ENCODE results near the gene RANBP3. TPM values are rescaled to one million over a fixed set of nuclear protein-coding genes. Genes with fewer than 3 reads are reported as not detected.

The RANBP3 gene
- total RNA-seq, 1 experiment from 2014 or later = 59.5 TPM

- H3K9me3 Mint-ChIP-seq (ENCODE audit: unreplicated experiment) = no peaks in the 10 kb centered on the region
- no peak overlapping the region for H3K4me3 Mint-ChIP-seq (ENCODE audit: unreplicated experiment)
- no peak overlapping the region for H3K27ac Mint-ChIP-seq (ENCODE audit: low read depth, unreplicated experiment)
- intact Hi-C loops (cut with micrococcal nuclease) = no loop called here
- ChIA-PET POLR2A (interaction anchor here (1.6 kb wide), 1 partner anchor 30 kb away, joined by 3 read pairs; no protein-coding TSS in a partner anchor), CTCF (interaction anchor here (2.8 kb wide), 1 partner anchor 70 kb away, joined by 8 read pairs; no protein-coding TSS in a partner anchor)
- H3K36me3 Mint-ChIP-seq (ENCODE audit: insufficient read depth, unreplicated experiment) = peaks cover 5% of the 10 kb centered on the region
- no peaks in the 10 kb centered on the region for H3K4me1 Mint-ChIP-seq (ENCODE audit: insufficient read depth, unreplicated experiment)
- TF ChIP-seq CTCF (IDR thresholded peaks at IDR 0.05; ENCODE audit: unreplicated experiment) = no peak
- no peak for DNase-seq (ENCODE audit: unreplicated experiment)
- no TSS peak for BruUV-seq (replicated peaks)
- H3K27me3 Mint-ChIP-seq (ENCODE audit: insufficient read depth, unreplicated experiment) = no peaks in the 10 kb centered on the region
Measured at GRCh38 chr19:5873617-5874199, 104.2 kb downstream of the RANBP3 start.

GRCh38 chr19:5870986-5871394 is 107.0 kb downstream of the RANBP3 start:
- no peaks in the 10 kb centered on the region for H3K9me3 Mint-ChIP-seq (ENCODE audit: unreplicated experiment)
- H3K27me3 Mint-ChIP-seq (ENCODE audit: insufficient read depth, unreplicated experiment) = peaks cover 9% of the 10 kb centered on the region
- H3K4me3 Mint-ChIP-seq (ENCODE audit: unreplicated experiment) = no peak overlapping the region
- BruUV-seq (replicated peaks) = no TSS peak
- peaks cover 5% of the 10 kb centered on the region for H3K36me3 Mint-ChIP-seq (ENCODE audit: insufficient read depth, unreplicated experiment)
- ChIA-PET POLR2A (interaction anchor here (0.6 to 0.9 kb wide), 2 partner anchors 43 to 143 kb away, joined by 3 to 4 read pairs; no protein-coding TSS in a partner anchor), CTCF (interaction anchor here (0.9 kb wide), 1 partner anchor 29 kb away, joined by 3 read pairs; no protein-coding TSS in a partner anchor)
- no peak for TF ChIP-seq CTCF (IDR thresholded peaks at IDR 0.05; ENCODE audit: unreplicated experiment)
- DNase-seq (ENCODE audit: unreplicated experiment) = no peak
- intact Hi-C loops (cut with micrococcal nuclease) = no loop called here
- H3K27ac Mint-ChIP-seq (ENCODE audit: low read depth, unreplicated experiment) = no peak overlapping the region
- no peaks in the 10 kb centered on the region for H3K4me1 Mint-ChIP-seq (ENCODE audit: insufficient read depth, unreplicated experiment)

GRCh38 chr19:5867201-5868136 is 110.5 kb downstream of the RANBP3 start:
- BruUV-seq (replicated peaks) = no TSS peak
- ChIA-PET CTCF (interaction anchor here (1.1 kb wide), 1 partner anchor 33 kb away, joined by 3 read pairs; no protein-coding TSS in a partner anchor), POLR2A (no interaction called here)
- H3K27ac Mint-ChIP-seq (ENCODE audit: low read depth, unreplicated experiment) = no peak overlapping the region
- peaks cover 5% of the 10 kb centered on the region for H3K36me3 Mint-ChIP-seq (ENCODE audit: insufficient read depth, unreplicated experiment)
- H3K27me3 Mint-ChIP-seq (ENCODE audit: insufficient read depth, unreplicated experiment) = peaks cover 9% of the 10 kb centered on the region
- no peaks in the 10 kb centered on the region for H3K9me3 Mint-ChIP-seq (ENCODE audit: unreplicated experiment)
- H3K4me1 Mint-ChIP-seq (ENCODE audit: insufficient read depth, unreplicated experiment) = no peaks in the 10 kb centered on the region
- H3K4me3 Mint-ChIP-seq (ENCODE audit: unreplicated experiment) = no peak overlapping the region
- no peak for DNase-seq (ENCODE audit: unreplicated experiment)
- intact Hi-C loops (cut with micrococcal nuclease) = no loop called here
- TF ChIP-seq CTCF (IDR thresholded peaks at IDR 0.05; ENCODE audit: unreplicated experiment) = no peak

Other genes starting within 250 kb of the RANBP3 start
- 6.4 and 9.4 TPM in 2 replicates for gene PRR22, start 193.4 kb downstream of the RANBP3 start, total RNA-seq (2022)
- gene DUS3L, start 187.0 kb downstream of the RANBP3 start, total RNA-seq (2022) = 53.5 and 77.6 TPM in 2 replicates
- 0.56 and 0.75 TPM in 2 replicates for gene NRTN, start 173.1 kb downstream of the RANBP3 start, total RNA-seq (2022)
- gene FUT6, start 138.4 kb downstream of the RANBP3 start, total RNA-seq (2022) = not detected in 2 replicates
- 0.22 and 0.51 TPM in 2 replicates for gene FUT3, start 126.7 kb downstream of the RANBP3 start, total RNA-seq (2022)
- gene FUT5, start 107.6 kb downstream of the RANBP3 start, total RNA-seq (2022) = not detected in 2 replicates
- 239 and 243 TPM in 2 replicates for gene NDUFA11, start 74.3 kb downstream of the RANBP3 start, total RNA-seq (2022)
- gene VMAC, start 73.3 kb downstream of the RANBP3 start, total RNA-seq (2022) = 6.6 and 7.0 TPM in 2 replicates
- gene CAPS, start 63.9 kb downstream of the RANBP3 start, total RNA-seq (2022) = 7.3 and 8.5 TPM in 2 replicates
- gene RFX2, start 132.4 kb upstream of the RANBP3 start, total RNA-seq (2022) = 9.9 and 10.7 TPM in 2 replicates
- gene ACSBG2, start 157.5 kb upstream of the RANBP3 start, total RNA-seq (2022) = not detected in 2 replicates

Measured in MCF 10A (cell line).